GM12865 (cell line): Measurements from ENCODE around the gene NOC2L.

Experiments
- DNase-seq: peaks from one replicate; pipeline ENCODE4 v3.0.0; 2010; ENCODE audit warnings: low read depth
- H3K4me3 ChIP-seq: 2 replicates; pipeline ENCODE4 v1.5.1; 2011; ENCODE audit warnings: mild to moderate bottlenecking, low read depth, low read length, control low read depth
- CTCF ChIP-seq: IDR thresholded peaks from 2 replicates; pipeline ENCODE4 v1.5.1; 2011; ENCODE audit warnings: low read length, control low read depth, low read depth, inconsistent platforms; ENCODE audit not compliant: insufficient read depth; ENCODE audit errors: missing control alignments

The NOC2L gene

GRCh38 chr1:918353-918752 lies 40.7 kb downstream of the NOC2L start:
- no peak for DNase-seq
- no peak overlapping the region for H3K4me3 ChIP-seq
- TF ChIP-seq CTCF: no peak

GRCh38 chr1:917466-918091 lies 41.5 kb downstream of the NOC2L start:
- no peak for DNase-seq
- no peak for TF ChIP-seq CTCF
- H3K4me3 ChIP-seq: no peak overlapping the region

GRCh38 chr1:917076-917459 lies 42.0 kb downstream of the NOC2L start:
- no peak for TF ChIP-seq CTCF
- H3K4me3 ChIP-seq: no peak overlapping the region
- no peak for DNase-seq

GRCh38 chr1:916173-917075 lies 42.6 kb downstream of the NOC2L start:
- no peak for DNase-seq
- no peak overlapping the region for H3K4me3 ChIP-seq
- TF ChIP-seq CTCF: no peak

- TF ChIP-seq CTCF: no peak
- H3K4me3 ChIP-seq: no peak overlapping the region
- no peak for DNase-seq
Observed at GRCh38 chr1:915295-916172, 43.5 kb downstream of the NOC2L start.

GRCh38 chr1:914891-915280 lies 44.2 kb downstream of the NOC2L start:
- H3K4me3 ChIP-seq: no peak overlapping the region
- DNase-seq: no peak
- no peak for TF ChIP-seq CTCF
